Thyroid gland (tissue), 4 donors: ENCODE results near the gene TSPAN32.

ENCODE experiments used
- POLR2A ChIP-seq, 2 donors: fragments of 450-650 bp; IDR thresholded peaks; one replicate each; pipeline ENCODE4 v1.6.1; 2017; ENCODE audit warnings: antibody characterized with exemption in 2 of 2, mild to moderate bottlenecking in 2 of 2, moderate library complexity in 1 of 2
- TF ChIP-seq, protein P1 (sequence below), 6 experiments: fragments of 200-600 bp in 3 of 6; fragments of 450-650 bp in 3 of 6; sonication (generic) in 3 of 6; IDR thresholded peaks; one replicate each; pipeline ENCODE4 v1.5.1; 2016 to 2019; ENCODE audit warnings: antibody characterized with exemption in 6 of 6, mild to moderate bottlenecking in 2 of 6, inconsistent platforms in 1 of 6, moderate library complexity in 1 of 6

DNA sequence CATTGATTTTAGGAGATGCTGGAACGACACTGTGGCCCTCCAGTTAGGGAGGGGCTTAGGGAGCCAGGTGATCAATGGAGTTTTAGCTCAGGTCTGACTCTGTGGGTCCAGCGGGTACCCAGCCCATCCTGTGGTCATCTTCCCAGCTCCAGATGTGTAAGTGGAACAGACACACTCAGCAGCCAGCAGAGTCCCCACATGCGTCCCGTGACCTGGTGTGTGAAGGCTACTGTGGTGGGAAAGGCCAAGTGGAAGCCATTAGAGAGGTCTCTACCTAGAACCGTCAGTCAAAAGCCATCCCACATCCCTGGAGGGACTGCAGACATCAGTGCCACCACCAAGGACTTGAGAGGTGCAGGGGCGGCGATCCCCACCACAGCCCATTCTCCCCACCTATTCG is 55.4 kb downstream of the TSPAN32 start:
- TF ChIP-seq, protein P1, sequence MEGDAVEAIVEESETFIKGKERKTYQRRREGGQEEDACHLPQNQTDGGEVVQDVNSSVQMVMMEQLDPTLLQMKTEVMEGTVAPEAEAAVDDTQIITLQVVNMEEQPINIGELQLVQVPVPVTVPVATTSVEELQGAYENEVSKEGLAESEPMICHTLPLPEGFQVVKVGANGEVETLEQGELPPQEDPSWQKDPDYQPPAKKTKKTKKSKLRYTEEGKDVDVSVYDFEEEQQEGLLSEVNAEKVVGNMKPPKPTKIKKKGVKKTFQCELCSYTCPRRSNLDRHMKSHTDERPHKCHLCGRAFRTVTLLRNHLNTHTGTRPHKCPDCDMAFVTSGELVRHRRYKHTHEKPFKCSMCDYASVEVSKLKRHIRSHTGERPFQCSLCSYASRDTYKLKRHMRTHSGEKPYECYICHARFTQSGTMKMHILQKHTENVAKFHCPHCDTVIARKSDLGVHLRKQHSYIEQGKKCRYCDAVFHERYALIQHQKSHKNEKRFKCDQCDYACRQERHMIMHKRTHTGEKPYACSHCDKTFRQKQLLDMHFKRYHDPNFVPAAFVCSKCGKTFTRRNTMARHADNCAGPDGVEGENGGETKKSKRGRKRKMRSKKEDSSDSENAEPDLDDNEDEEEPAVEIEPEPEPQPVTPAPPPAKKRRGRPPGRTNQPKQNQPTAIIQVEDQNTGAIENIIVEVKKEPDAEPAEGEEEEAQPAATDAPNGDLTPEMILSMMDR (IDR thresholded peaks at IDR 0.05): no peak
- TF ChIP-seq POLR2A (IDR thresholded peaks at IDR 0.05): no peak
